H9 (cell line): ENCODE data around the gene CFAP45. TPM values are rescaled to one million over a fixed set of nuclear protein-coding genes. Genes with fewer than 3 reads are reported as not detected.

Experiments
- DNase-seq: peaks from one replicate; pipeline ENCODE4 v3.0.0-alpha.2; 2017
- H2AFZ ChIP-seq: one replicate; pipeline ENCODE4 v1.6.1; 2013; ENCODE audit warnings: mild to moderate bottlenecking, low read length, control low read depth, moderate library complexity
- H2AK5ac ChIP-seq: 2 replicates; pipeline ENCODE4 v1.6.1; 2013; ENCODE audit warnings: low read length, control low read depth, mixed read lengths; ENCODE audit not compliant: insufficient read length
- H2BK120ac ChIP-seq: one replicate; pipeline ENCODE4 v1.6.1; 2013; ENCODE audit warnings: low read depth, mild to moderate bottlenecking, low read length, control low read depth, inconsistent platforms; ENCODE audit not compliant: poor library complexity, severe bottlenecking
- H2BK12ac ChIP-seq: 2 replicates; pipeline ENCODE4 v1.6.1; 2013; ENCODE audit warnings: low read length, control low read depth, mixed read lengths, low read depth; ENCODE audit not compliant: insufficient read length
- H2BK15ac ChIP-seq: 2 replicates; pipeline ENCODE4 v1.6.1; 2013; ENCODE audit warnings: low read depth, low read length, control low read depth
- H2BK20ac ChIP-seq: one replicate; pipeline ENCODE4 v1.6.1; 2013; ENCODE audit warnings: low read depth, mild to moderate bottlenecking, low read length, control low read depth, inconsistent platforms; ENCODE audit not compliant: poor library complexity, severe bottlenecking
- H2BK5ac ChIP-seq: 2 replicates; pipeline ENCODE4 v1.6.1; 2013; ENCODE audit warnings: low read length, control low read depth, mixed read lengths; ENCODE audit not compliant: insufficient read length
- H3K14ac ChIP-seq: 2 replicates; pipeline ENCODE4 v1.6.1; 2013; ENCODE audit warnings: low read length, control low read depth; ENCODE audit not compliant: insufficient read depth
- H3K18ac ChIP-seq: 2 replicates; pipeline ENCODE4 v1.6.1; 2013; ENCODE audit warnings: low read depth, mild to moderate bottlenecking, mixed read lengths, low read length, control low read depth; ENCODE audit not compliant: insufficient read length
- H3K23ac ChIP-seq: 2 replicates; pipeline ENCODE4 v1.6.1; 2013; ENCODE audit warnings: low read length, control low read depth, mixed read lengths, low read depth; ENCODE audit not compliant: insufficient read length
- H3K23me2 ChIP-seq: 2 replicates; pipeline ENCODE4 v1.6.1; 2013; ENCODE audit warnings: low read depth, mild to moderate bottlenecking, mixed read lengths, low read length, control low read depth; ENCODE audit not compliant: insufficient read length, poor library complexity, severe bottlenecking
- H3K27ac ChIP-seq: 2 replicates; pipeline ENCODE4 v1.5.1; 2013; ENCODE audit warnings: low read length, control low read depth, mixed read lengths, low read depth; ENCODE audit not compliant: insufficient read length
- H3K27me3 ChIP-seq: 2 replicates; pipeline ENCODE4 v1.6.1; 2013; ENCODE audit warnings: low read length, control low read depth, inconsistent platforms; ENCODE audit not compliant: insufficient read depth
- H3K4ac ChIP-seq: 2 replicates; pipeline ENCODE4 v1.6.1; 2013; ENCODE audit warnings: low read depth, mild to moderate bottlenecking, control low read depth, inconsistent platforms, low read length, moderate library complexity
- H3K4me1 ChIP-seq: 2 replicates; pipeline ENCODE4 v1.6.1; 2013; ENCODE audit warnings: low read length, control low read depth, inconsistent platforms; ENCODE audit not compliant: insufficient read depth
- H3K4me2 ChIP-seq: 2 replicates; pipeline ENCODE4 v1.6.1; 2013; ENCODE audit warnings: low read length, control low read depth, mixed read lengths; ENCODE audit not compliant: insufficient read length, insufficient read depth
- H3K56ac ChIP-seq: 2 replicates; pipeline ENCODE4 v1.6.1; 2013; ENCODE audit warnings: low read depth, mild to moderate bottlenecking, mixed read lengths, low read length, control low read depth; ENCODE audit not compliant: insufficient read length
- H3K79me1 ChIP-seq: 2 replicates; pipeline ENCODE4 v1.6.1; 2013; ENCODE audit warnings: low read depth, mild to moderate bottlenecking, moderate library complexity, low read length, control low read depth, inconsistent platforms; ENCODE audit not compliant: insufficient read depth, poor library complexity, severe bottlenecking
- H3K79me2 ChIP-seq: 2 replicates; pipeline ENCODE4 v1.6.1; 2013; ENCODE audit warnings: low read length, control low read depth, inconsistent platforms; ENCODE audit not compliant: insufficient read depth
- H3K9ac ChIP-seq: 2 replicates; pipeline ENCODE4 v1.6.1; 2013; ENCODE audit warnings: low read length, control low read depth, mixed read lengths; ENCODE audit not compliant: insufficient read length; ENCODE audit errors: extremely low read depth
- H3K9me3 ChIP-seq: one replicate; pipeline ENCODE4 v1.6.1; 2013; ENCODE audit warnings: low read depth, low read length, inconsistent platforms; ENCODE audit not compliant: control insufficient read depth
- H3T11ph ChIP-seq: one replicate; pipeline ENCODE4 v1.6.1; 2013; ENCODE audit warnings: mild to moderate bottlenecking, low read length, control low read depth, inconsistent platforms
- H4K20me1 ChIP-seq: one replicate; pipeline ENCODE4 v1.6.1; 2013; ENCODE audit not compliant: control insufficient read depth, insufficient read length, insufficient read depth
- H4K5ac ChIP-seq: 2 replicates; pipeline ENCODE4 v1.6.1; 2013; ENCODE audit warnings: low read depth, mild to moderate bottlenecking, mixed read lengths, low read length, control low read depth; ENCODE audit not compliant: insufficient read length
- H4K8ac ChIP-seq: replicated peaks from 2 replicates; pipeline ENCODE4 v1.6.1; 2013; ENCODE audit warnings: low read length, control low read depth, mixed read lengths, low read depth; ENCODE audit not compliant: insufficient read length
- H4K91ac ChIP-seq: 2 replicates; pipeline ENCODE4 v1.6.1; 2013; ENCODE audit warnings: low read depth, mild to moderate bottlenecking, moderate library complexity, mixed read lengths, low read length, control low read depth; ENCODE audit not compliant: insufficient read length
- H3K27ac Mint-ChIP-seq, 3 experiments: 2 replicates in 2 of 3; 3 replicates in 1 of 3; pipeline ENCODE4 v1.8.0; 2020 to 2021; ENCODE audit warnings: mixed read lengths in 3 of 3, mild to moderate bottlenecking in 1 of 3, moderate library complexity in 1 of 3
- H3K27me3 Mint-ChIP-seq: 2 replicates; pipeline ENCODE4 v1.8.0; 2021; ENCODE audit warnings: low read depth, mild to moderate bottlenecking, moderate library complexity, mixed read lengths
- H3K36me3 Mint-ChIP-seq, 3 experiments: 2 replicates in 2 of 3; 3 replicates in 1 of 3; pipeline ENCODE4 v1.8.0; 2020 to 2021; ENCODE audit warnings: low read depth in 3 of 3, mixed read lengths in 3 of 3; ENCODE audit not compliant: insufficient read depth in 1 of 3
- H3K4me1 Mint-ChIP-seq, 2 experiments: 2 replicates each; pipeline ENCODE4 v1.8.0; 2020; ENCODE audit warnings: mixed read lengths in 2 of 2
- H3K4me3 Mint-ChIP-seq, 2 experiments: 2 replicates in 1 of 2; 3 replicates in 1 of 2; pipeline ENCODE4 v1.8.0; 2020 to 2021; ENCODE audit warnings: mild to moderate bottlenecking in 2 of 2, mixed read lengths in 2 of 2, moderate library complexity in 1 of 2
- H3K9me3 Mint-ChIP-seq, 2 experiments: 2 replicates in 1 of 2; 3 replicates in 1 of 2; pipeline ENCODE4 v1.8.0; 2020; ENCODE audit warnings: mild to moderate bottlenecking in 2 of 2, mixed read lengths in 2 of 2, moderate library complexity in 1 of 2
- WGBS: extraction: QIAGEN DNeasy Blood & Tissue Kit; methylation state at CpG from one replicate; pipeline ENCODE4 v1.1.7; 2013; ENCODE audit warnings: missing lambda C conversion rate, low lambda C conversion rate, mixed read lengths; ENCODE audit not compliant: insufficient read length; ENCODE audit errors: extremely low coverage; 5-methylcytosine and 5-hydroxymethylcytosine counted together
- total RNA-seq: library from RNA; stranded (reverse); gene quantifications from 2 replicates; pipeline ENCODE4 v1.2.1, GENCODE V29; 2021
- TF ChIP-seq, protein P1 (sequence below): fragments of 200-600 bp; sonication (generic); conservative IDR thresholded peaks from 3 replicates; pipeline ENCODE4 v1.8.0; 2021; ENCODE audit warnings: antibody characterized with exemption, mild to moderate bottlenecking

CFAP45 gene
- total RNA-seq, 1 experiment from 2014 or later = 0.85 TPM

- no peak for DNase-seq
- no peak overlapping the region for H2BK12ac ChIP-seq
- no peak overlapping the region for H2BK20ac ChIP-seq
- Mint-ChIP-seq H3K27ac (peak overlapping the region in 1 of 3 experiments; percentile 76; a peak in 1 of 7 replicates), H3K27me3 (peaks cover 1% of the 10 kb centered on the region; the same call in 1 of the 2 replicates), H3K36me3 (peaks cover 19 to 30% (median 26%) of the 10 kb centered on the region in 3 experiments), H3K4me3 (no peak overlapping the region), H3K4me1 (peaks cover 29 to 32% of the 10 kb centered on the region in 2 experiments), H3K9me3 (no peaks in the 10 kb centered on the region)
- H3K27me3 ChIP-seq = no peaks in the 10 kb centered on the region
- no peak overlapping the region for H3K4me2 ChIP-seq
- H2AFZ ChIP-seq = no peak overlapping the region
- H3T11ph ChIP-seq = no peak overlapping the region
- H4K20me1 ChIP-seq = no peaks in the 10 kb centered on the region
- no peaks in the 10 kb centered on the region; the same call in 1 of the 2 replicates for H3K4me1 ChIP-seq
- no peak overlapping the region for H3K9ac ChIP-seq
- no peak overlapping the region for H3K14ac ChIP-seq
- H2BK5ac ChIP-seq = no peak overlapping the region
- H3K79me1 ChIP-seq = no peaks in the 10 kb centered on the region
- H3K23ac ChIP-seq = no peak overlapping the region
- H2BK120ac ChIP-seq = no peak overlapping the region
- H3K23me2 ChIP-seq = no peaks in the 10 kb centered on the region
- H3K79me2 ChIP-seq = no peaks in the 10 kb centered on the region
- H2BK15ac ChIP-seq = no peak overlapping the region
- H4K91ac ChIP-seq = no peak overlapping the region
- no CpG with 5 or more reads among the region's 4 CpGs for WGBS
- H3K18ac ChIP-seq = no peak overlapping the region
- no peak overlapping the region for H4K8ac ChIP-seq
- TF ChIP-seq, protein P1, sequence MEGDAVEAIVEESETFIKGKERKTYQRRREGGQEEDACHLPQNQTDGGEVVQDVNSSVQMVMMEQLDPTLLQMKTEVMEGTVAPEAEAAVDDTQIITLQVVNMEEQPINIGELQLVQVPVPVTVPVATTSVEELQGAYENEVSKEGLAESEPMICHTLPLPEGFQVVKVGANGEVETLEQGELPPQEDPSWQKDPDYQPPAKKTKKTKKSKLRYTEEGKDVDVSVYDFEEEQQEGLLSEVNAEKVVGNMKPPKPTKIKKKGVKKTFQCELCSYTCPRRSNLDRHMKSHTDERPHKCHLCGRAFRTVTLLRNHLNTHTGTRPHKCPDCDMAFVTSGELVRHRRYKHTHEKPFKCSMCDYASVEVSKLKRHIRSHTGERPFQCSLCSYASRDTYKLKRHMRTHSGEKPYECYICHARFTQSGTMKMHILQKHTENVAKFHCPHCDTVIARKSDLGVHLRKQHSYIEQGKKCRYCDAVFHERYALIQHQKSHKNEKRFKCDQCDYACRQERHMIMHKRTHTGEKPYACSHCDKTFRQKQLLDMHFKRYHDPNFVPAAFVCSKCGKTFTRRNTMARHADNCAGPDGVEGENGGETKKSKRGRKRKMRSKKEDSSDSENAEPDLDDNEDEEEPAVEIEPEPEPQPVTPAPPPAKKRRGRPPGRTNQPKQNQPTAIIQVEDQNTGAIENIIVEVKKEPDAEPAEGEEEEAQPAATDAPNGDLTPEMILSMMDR = no peak
- no peak overlapping the region for H4K5ac ChIP-seq
- no peaks in the 10 kb centered on the region for H3K9me3 ChIP-seq
- no peak overlapping the region for H3K4ac ChIP-seq
- no peak overlapping the region for H3K56ac ChIP-seq
- no peak overlapping the region for H3K27ac ChIP-seq
- no peak overlapping the region for H2AK5ac ChIP-seq
These were observed 35.8 kb upstream of the CFAP45 start for GRCh38 chr1:159935719-159936272.
